ENCODE measurements around the gene EBI3. TPM values are rescaled to one million over a fixed set of nuclear protein-coding genes. Genes with fewer than 3 reads are reported as not detected.

Gene EBI3
- total and polyA plus RNA-seq, 2 of the 8 experiments (the other 6 are each of a cell fraction or from before 2014, with no cell fraction given) = 0.99 to 8.4 TPM

GRCh38 chr19:4197625-4198466 lies 31.5 kb upstream of the EBI3 start (continued):
- no peak for TF ChIP-seq ATF2 (IDR thresholded peaks at IDR 0.05; ENCODE audit: low read length)
- TF ChIP-seq ZNF274 (IDR thresholded peaks at IDR 0.05; ENCODE audit: borderline replicate concordance, extremely low read depth, low read length) = no peak
- TF ChIP-seq CEBPB (IDR thresholded peaks at IDR 0.05; ENCODE audit: low read depth, low read length) = no peak
- no peak for TF ChIP-seq JUN (IDR thresholded peaks at IDR 0.05; ENCODE audit: low read depth, low read length)
- TF ChIP-seq BRCA1 (IDR thresholded peaks at IDR 0.05; ENCODE audit: low read depth, low read length) = peak; percentile 62; the same call in 1 of the 2 replicates
- peak; percentile 81 for TF ChIP-seq KDM4A (IDR thresholded peaks at IDR 0.05; ENCODE audit: low read depth, low read length, severe bottlenecking)
- TF ChIP-seq CREB1 (IDR thresholded peaks at IDR 0.05) = peak; percentile 25; the same call in 1 of the 2 replicates
- peak; percentile 92; the same call in 1 of the 2 replicates for TF ChIP-seq KDM1A (IDR thresholded peaks at IDR 0.05; ENCODE audit: borderline replicate concordance, low read length)

Measured in H1 (cell line).